ENCODE results near the gene NOL3. TPM values are rescaled to one million over a fixed set of nuclear protein-coding genes. Genes with fewer than 3 reads are reported as not detected.

NOL3 gene
- total RNA-seq, 1 experiment from 2014 or later = 5.6 TPM

DNA sequence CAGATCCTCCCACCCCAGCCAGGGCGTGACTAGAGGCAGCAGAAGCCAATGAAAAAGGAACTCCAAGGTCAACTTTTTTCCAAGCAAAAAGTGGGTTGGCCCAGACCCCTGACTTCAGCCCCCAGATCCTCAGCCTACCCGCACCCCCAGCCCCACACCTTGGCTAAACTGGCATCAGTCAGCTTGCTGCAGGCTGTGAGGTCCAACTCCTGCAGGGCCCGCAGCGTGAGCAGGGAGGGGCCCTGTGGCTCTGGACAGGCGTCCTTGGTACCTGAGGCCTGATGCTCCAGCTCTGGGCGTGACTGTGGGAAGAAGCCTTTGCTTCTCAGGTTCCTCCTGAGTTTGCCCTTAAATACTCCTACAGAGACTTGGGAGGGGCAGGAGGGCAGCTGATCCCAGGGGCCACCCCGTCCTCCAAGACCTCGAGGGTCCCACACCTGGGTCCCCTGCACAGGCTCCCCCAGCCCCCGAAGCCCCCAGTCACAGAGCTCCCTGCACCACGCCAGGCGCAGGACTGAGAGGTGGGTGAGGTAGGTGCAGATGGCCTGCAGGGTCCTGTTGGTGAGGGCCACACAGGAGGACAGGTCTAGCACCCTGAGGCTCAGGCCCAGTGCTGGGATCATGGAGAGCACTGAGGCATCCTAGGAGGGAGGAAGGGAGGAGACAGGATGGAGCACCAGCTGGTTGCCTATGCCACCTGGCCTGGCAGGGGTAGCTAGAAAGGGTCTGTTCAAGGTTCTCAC, 38.0 kb downstream of the NOL3 start:
- no peak overlapping the region for H3K4ac ChIP-seq (ENCODE audit: low read depth, low read length)
- H2AFZ ChIP-seq (ENCODE audit: low read length) = no peak overlapping the region
- no peaks in the 10 kb centered on the region for H3K79me2 ChIP-seq (ENCODE audit: insufficient read depth, low read length)
- H4K5ac ChIP-seq (ENCODE audit: insufficient read length, low read depth, low read length) = no peak overlapping the region
- H3K9ac ChIP-seq (ENCODE audit: extremely low read depth, insufficient read length, low read length) = no peak overlapping the region
- no peaks in the 10 kb centered on the region for H3K23me2 ChIP-seq (ENCODE audit: insufficient read length, low read depth, low read length, poor library complexity, severe bottlenecking)
- no peak overlapping the region for H4K91ac ChIP-seq (ENCODE audit: insufficient read length, low read depth, low read length)
- peaks cover 10 to 12% of the 10 kb centered on the region in 2 experiments; a peak in 3 of 4 replicates for H3K4me1 Mint-ChIP-seq
- no peak overlapping the region for H2AK5ac ChIP-seq (ENCODE audit: insufficient read length, low read length)
- H3K4me2 ChIP-seq (ENCODE audit: insufficient read depth, insufficient read length, low read length) = no peak overlapping the region
- no peak overlapping the region for H3K14ac ChIP-seq (ENCODE audit: insufficient read depth, low read length)
- TF ChIP-seq, protein P1, sequence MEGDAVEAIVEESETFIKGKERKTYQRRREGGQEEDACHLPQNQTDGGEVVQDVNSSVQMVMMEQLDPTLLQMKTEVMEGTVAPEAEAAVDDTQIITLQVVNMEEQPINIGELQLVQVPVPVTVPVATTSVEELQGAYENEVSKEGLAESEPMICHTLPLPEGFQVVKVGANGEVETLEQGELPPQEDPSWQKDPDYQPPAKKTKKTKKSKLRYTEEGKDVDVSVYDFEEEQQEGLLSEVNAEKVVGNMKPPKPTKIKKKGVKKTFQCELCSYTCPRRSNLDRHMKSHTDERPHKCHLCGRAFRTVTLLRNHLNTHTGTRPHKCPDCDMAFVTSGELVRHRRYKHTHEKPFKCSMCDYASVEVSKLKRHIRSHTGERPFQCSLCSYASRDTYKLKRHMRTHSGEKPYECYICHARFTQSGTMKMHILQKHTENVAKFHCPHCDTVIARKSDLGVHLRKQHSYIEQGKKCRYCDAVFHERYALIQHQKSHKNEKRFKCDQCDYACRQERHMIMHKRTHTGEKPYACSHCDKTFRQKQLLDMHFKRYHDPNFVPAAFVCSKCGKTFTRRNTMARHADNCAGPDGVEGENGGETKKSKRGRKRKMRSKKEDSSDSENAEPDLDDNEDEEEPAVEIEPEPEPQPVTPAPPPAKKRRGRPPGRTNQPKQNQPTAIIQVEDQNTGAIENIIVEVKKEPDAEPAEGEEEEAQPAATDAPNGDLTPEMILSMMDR (conservative IDR thresholded peaks at IDR 0.05) = no peak
- WGBS (ENCODE audit: extremely low coverage, insufficient read length, low lambda C conversion rate) = no CpG with 5 or more reads among the region's 11 CpGs
- no peaks in the 10 kb centered on the region for H3K79me1 ChIP-seq (ENCODE audit: insufficient read depth, low read depth, low read length, poor library complexity, severe bottlenecking)
- no peak overlapping the region for H2BK15ac ChIP-seq (ENCODE audit: low read depth, low read length)
- H2BK120ac ChIP-seq (ENCODE audit: low read depth, low read length, poor library complexity, severe bottlenecking) = no peak overlapping the region
- no peak overlapping the region for H3K27ac ChIP-seq (ENCODE audit: insufficient read length, low read depth, low read length)
- H3K9me3 ChIP-seq (ENCODE audit: control insufficient read depth, low read depth, low read length) = no peaks in the 10 kb centered on the region
- H4K8ac ChIP-seq (replicated peaks; ENCODE audit: insufficient read length, low read depth, low read length) = no peak overlapping the region
- H2BK20ac ChIP-seq (ENCODE audit: low read depth, low read length, poor library complexity, severe bottlenecking) = no peak overlapping the region
- no peaks in the 10 kb centered on the region; the same call in 1 of the 2 replicates for H3K27me3 ChIP-seq (ENCODE audit: insufficient read depth, low read length)
- no peak overlapping the region for H3T11ph ChIP-seq (ENCODE audit: low read length)
- peaks cover 0 to 4% (median 0%) of the 10 kb centered on the region in 3 experiments; a peak in 2 of 7 replicates for H3K36me3 Mint-ChIP-seq (ENCODE audit: insufficient read depth in 1 of 3, low read depth in 3 of 3)
- H3K27me3 Mint-ChIP-seq (ENCODE audit: low read depth) = peaks cover 20% of the 10 kb centered on the region
- no peaks in the 10 kb centered on the region for H3K9me3 Mint-ChIP-seq
- H3K4me3 Mint-ChIP-seq = no peak overlapping the region
- H3K18ac ChIP-seq (ENCODE audit: insufficient read length, low read depth, low read length) = no peak overlapping the region
- H3K4me1 ChIP-seq (ENCODE audit: insufficient read depth, low read length) = no peaks in the 10 kb centered on the region
- no peak overlapping the region for H2BK12ac ChIP-seq (ENCODE audit: insufficient read length, low read depth, low read length)
- no peak overlapping the region for H3K56ac ChIP-seq (ENCODE audit: insufficient read length, low read depth, low read length)
- H4K20me1 ChIP-seq (ENCODE audit: control insufficient read depth, insufficient read depth, insufficient read length) = no peaks in the 10 kb centered on the region
- DNase-seq = no peak
- H3K23ac ChIP-seq (ENCODE audit: insufficient read length, low read depth, low read length) = no peak overlapping the region
- H2BK5ac ChIP-seq (ENCODE audit: insufficient read length, low read length) = no peak overlapping the region
- no peak overlapping the region for H3K27ac Mint-ChIP-seq
